ENCODE results near the gene AVPR2. TPM values are rescaled to one million over a fixed set of nuclear protein-coding genes. Genes with fewer than 3 reads are reported as not detected.
A peak's percentile ranks its signal among the peaks of the same experiment; 100 is the strongest.

AVPR2 gene
- total and polyA plus RNA-seq, 2 donors: 0.53 to 7.7 TPM

DNA sequence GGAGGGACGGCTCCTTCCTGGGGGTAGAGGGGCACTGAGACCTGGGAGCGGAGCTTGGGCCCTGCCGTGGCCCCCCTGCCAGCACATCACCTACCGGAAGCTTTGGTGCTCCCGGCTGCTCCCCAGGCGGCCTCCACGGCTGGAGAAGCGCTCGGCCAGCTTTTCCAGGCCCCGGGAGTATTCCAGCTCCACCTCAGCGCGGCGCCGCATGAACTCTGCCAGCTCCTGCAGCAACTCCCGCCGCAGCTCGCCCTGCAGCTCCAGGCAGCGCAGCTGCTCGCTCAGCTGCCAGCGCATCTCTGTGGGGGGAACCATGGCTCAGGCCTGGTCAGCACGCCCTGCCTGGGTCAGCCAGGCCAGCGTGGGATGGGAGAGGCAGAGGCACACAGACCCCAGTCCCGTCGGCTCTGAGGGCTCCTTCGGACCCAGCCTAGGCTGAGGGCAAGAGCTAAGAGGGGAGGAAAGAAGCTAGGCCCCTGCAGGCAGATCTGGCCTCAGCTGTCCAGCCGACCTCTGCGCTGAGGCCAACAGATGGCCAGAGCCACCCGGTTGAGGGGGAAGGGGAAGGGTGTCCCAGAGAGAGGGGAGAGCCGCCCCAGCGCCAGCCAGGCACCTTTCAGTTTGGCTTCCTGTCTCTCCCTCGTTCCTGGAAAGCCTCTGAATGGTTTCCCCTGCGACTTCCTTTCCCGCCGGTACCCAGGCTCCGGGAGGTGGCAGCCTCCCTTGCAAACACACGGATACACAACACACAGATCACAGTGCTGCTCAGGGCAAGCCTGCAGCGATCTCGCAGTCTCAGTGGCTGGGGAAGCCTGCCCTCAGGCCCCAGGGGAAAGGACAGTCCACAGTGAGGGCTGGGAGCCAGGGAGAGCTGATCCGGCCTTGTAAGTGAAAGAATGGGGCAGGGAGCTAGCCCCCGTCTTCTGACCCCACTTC, 17.3 kb downstream of the AVPR2 start:
- no peak for DNase-seq (ENCODE audit: extremely low spot score)
- WGBS: 45% methylated on average over 40 of the region's 40 CpGs
- Histone ChIP-seq H3K4me1 (ENCODE audit: insufficient read depth) (no peaks in the 10 kb centered on the region), H3K4me3 (ENCODE audit: low read depth, low read length) (no peak overlapping the region), H3K36me3 (ENCODE audit: insufficient read depth) (no peaks in the 10 kb centered on the region), H3K27ac (ENCODE audit: low read depth) (no peak overlapping the region)

DNA sequence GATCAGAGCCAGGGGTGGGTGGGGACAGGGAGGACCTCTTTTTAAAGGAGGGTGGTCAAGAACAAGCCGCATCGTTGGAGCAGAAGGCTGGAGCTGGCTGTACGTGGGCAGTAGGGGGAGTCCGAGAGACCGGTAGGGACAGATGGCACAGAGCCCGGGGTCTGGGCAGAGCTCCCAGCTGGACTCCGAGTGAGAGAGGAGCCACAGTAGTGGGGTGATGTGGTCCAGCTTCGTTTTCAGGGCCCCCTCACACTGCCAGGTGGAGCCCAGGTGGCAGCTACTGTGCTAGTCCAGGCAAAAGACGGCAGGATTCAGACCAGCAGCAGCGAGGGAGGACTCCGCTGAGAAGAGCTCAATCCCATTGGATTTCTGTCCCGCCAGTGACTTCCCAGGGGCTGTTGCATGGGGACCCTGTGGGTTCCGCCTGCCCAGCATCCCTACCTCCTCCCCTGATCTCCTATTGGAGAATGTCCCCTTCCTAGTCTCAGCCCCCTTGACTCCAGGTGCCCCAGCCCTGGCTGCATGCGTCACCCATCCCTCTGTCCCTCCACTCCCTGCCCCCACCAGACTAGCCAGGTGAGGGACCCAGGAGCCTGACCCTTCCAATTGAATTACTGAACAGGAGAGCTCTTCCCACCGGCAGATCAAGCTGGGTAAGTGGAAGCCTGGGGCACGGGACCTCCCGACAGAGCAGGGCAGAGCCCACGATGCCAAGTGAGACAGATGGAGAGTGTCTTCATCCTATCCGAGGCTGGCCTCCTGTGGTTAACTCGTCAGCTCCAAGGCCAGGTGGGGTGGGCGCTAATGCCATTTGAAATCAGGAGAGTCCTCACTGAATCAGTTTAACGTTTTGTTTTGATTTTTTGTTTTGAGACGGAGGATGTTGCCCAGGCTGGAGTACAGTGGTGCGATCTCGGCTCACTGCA, 18.7 kb downstream of the AVPR2 start:
- no peak for DNase-seq (ENCODE audit: extremely low spot score)
- Histone ChIP-seq H3K4me3 (ENCODE audit: low read depth, low read length) (no peak overlapping the region), H3K27ac (ENCODE audit: low read depth) (no peak overlapping the region), H3K4me1 (ENCODE audit: insufficient read depth) (no peaks in the 10 kb centered on the region), H3K36me3 (ENCODE audit: insufficient read depth) (no peaks in the 10 kb centered on the region)
- 50% methylated on average over 25 of the region's 25 CpGs for whole genome bisulfite sequencing

- 24% methylated on average over 14 of the region's 14 CpGs for WGBS
- H3K4me1 ChIP-seq (ENCODE audit: insufficient read depth): no peaks in the 10 kb centered on the region
These were observed 19.8 kb downstream of the AVPR2 start for GRCh38 chrX:153924149-153924861.

DNA sequence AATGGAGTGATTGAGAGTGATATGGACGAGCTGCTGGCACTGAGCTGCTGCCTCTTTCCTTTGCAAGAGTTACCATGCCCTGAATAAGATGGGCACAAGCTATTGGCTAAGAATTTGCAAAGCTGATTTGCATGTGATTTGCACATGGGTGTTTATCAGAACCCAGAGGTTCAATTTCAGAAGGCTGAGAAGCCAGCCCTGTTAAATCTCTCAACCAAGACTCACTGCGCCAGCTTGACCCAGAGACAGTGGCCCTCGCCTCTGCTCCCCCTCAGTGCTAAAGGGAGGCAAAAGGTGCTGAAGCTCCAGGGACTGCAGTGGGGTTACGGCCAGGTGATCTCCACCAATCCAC, 20.9 kb downstream of the AVPR2 start:
- 84% methylated on average over 4 of the region's 4 CpGs for WGBS
- DNase-seq (ENCODE audit: extremely low spot score): no peak
- H3K36me3 ChIP-seq (ENCODE audit: insufficient read depth): no peaks in the 10 kb centered on the region
- no peaks in the 10 kb centered on the region for H3K4me1 ChIP-seq (ENCODE audit: insufficient read depth)
- peak overlapping the region; percentile 31 for H3K4me3 ChIP-seq (ENCODE audit: low read depth, low read length)
- H3K27ac ChIP-seq (ENCODE audit: low read depth): no peak overlapping the region

More at GRCh38 chrX:153924149-153924861, 19.8 kb downstream of the AVPR2 start:
- no peaks in the 10 kb centered on the region for H3K36me3 ChIP-seq (ENCODE audit: insufficient read depth)
- no peak for DNase-seq (ENCODE audit: extremely low spot score)
- H3K4me3 ChIP-seq (ENCODE audit: low read depth, low read length): no peak overlapping the region
- H3K27ac ChIP-seq (ENCODE audit: low read depth): no peak overlapping the region

DNA sequence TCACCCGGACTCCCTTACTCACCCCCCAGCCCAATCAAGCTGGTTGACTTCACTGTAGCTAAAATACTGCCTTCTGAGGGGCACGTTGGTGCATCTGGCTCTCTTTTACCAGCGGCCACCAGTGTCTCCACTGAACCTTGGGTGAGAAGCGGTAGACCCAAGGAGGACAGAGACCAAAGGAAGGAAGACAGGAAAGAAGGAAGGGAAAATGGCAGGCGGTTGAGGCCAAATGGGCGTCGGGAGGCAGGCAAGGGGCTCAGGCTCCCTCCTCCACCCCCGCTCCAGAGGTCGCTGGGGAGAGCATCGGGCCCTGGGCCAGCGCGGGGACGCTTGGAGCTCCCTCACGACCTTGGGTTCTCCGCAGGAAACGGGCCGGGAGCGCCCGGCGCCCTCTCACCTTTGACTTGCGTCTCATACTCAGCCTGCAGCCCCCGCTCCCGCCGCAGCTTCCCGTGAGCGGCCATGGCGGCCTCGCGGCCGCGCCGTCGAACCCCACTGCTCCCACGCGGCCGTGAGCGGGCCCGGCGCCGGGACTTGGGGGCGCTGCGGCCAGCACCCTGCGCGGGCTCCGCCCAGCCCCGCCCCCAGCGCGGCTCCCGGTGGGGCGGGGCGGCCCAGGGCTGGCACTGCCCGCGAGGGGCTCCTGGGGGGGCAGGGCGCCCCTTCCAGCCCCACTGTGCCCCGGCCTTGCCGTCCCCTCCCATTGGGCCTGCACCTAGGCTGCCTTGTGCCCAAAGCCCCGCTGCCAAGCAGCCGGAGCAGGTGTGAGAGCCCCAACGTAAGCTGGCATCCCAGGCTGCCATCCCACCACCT, 21.5 kb downstream of the AVPR2 start, which contains the start of gene ARHGAP4:
TSS of gene ARHGAP4 (minus strand) at position 526 of the 813 bp plus-strand sequence. CDS start at position 464, 62 bp downstream.
- Histone ChIP-seq H3K4me1 (ENCODE audit: insufficient read depth) (no peaks in the 10 kb centered on the region), H3K4me3 (ENCODE audit: low read depth, low read length) (peak within 1 kb of the TSS; percentile 31), H3K27ac (ENCODE audit: low read depth) (peak within 1 kb of the TSS; percentile 48), H3K36me3 (ENCODE audit: insufficient read depth) (no peaks in the 10 kb centered on the region)
- DNase-seq (ENCODE audit: extremely low spot score): no peak
- 15% methylated on average over 59 of the region's 59 CpGs for WGBS

DNA sequence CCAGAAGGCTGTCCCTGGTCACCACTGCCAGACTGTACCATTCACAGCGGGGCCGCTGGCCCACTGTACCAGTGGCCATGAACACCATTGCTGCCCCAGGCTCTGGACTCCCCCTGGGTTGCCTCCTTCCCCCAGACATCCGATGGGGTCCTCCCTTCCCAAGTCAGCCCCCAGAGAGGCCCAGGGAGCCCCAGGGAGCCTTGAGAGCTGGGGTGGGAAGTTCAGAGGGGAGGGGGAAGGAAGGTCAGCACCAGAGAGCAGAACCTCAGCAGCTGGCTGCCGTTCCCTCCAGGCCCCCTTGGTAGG, 22.0 kb downstream of the AVPR2 start:
- Histone ChIP-seq H3K4me1 (ENCODE audit: insufficient read depth) (no peaks in the 10 kb centered on the region), H3K36me3 (ENCODE audit: insufficient read depth) (no peaks in the 10 kb centered on the region), H3K27ac (ENCODE audit: low read depth) (peak overlapping the region; percentile 48), H3K4me3 (ENCODE audit: low read depth, low read length) (no peak overlapping the region)
- DNase-seq (ENCODE audit: extremely low spot score): no peak
- WGBS: 24% methylated on average over 4 of the region's 4 CpGs

- H3K4me3 ChIP-seq (ENCODE audit: low read depth, low read length): peak overlapping the region; percentile 53
- H3K27ac ChIP-seq (ENCODE audit: low read depth): peak overlapping the region; percentile 92
- no peaks in the 10 kb centered on the region for H3K36me3 ChIP-seq (ENCODE audit: insufficient read depth)
- H3K4me1 ChIP-seq (ENCODE audit: insufficient read depth): no peaks in the 10 kb centered on the region
- DNase-seq (ENCODE audit: extremely low spot score): no peak
- WGBS: 12% methylated on average over 31 of the region's 31 CpGs
These were observed 22.6 kb downstream of the AVPR2 start for GRCh38 chrX:153926858-153927671.

GRCh38 chrX:153927672-153927921, 23.1 kb downstream of the AVPR2 start:
- Histone ChIP-seq H3K36me3 (ENCODE audit: insufficient read depth) (no peaks in the 10 kb centered on the region), H3K4me1 (ENCODE audit: insufficient read depth) (no peaks in the 10 kb centered on the region), H3K4me3 (ENCODE audit: low read depth, low read length) (peak overlapping the region; percentile 53), H3K27ac (ENCODE audit: low read depth) (peak overlapping the region; percentile 92)
- WGBS: 0% methylated on average over 8 of the region's 8 CpGs
- no peak for DNase-seq (ENCODE audit: extremely low spot score)

GRCh38 chrX:153927922-153928760, 23.7 kb downstream of the AVPR2 start:
- WGBS: under 1% methylated on average over 75 of the region's 76 CpGs
- Histone ChIP-seq H3K36me3 (ENCODE audit: insufficient read depth) (no peaks in the 10 kb centered on the region), H3K4me1 (ENCODE audit: insufficient read depth) (no peaks in the 10 kb centered on the region), H3K27ac (ENCODE audit: low read depth) (peak overlapping the region; percentile 92), H3K4me3 (ENCODE audit: low read depth, low read length) (peak overlapping the region; percentile 53)
- peak; percentile 84 for DNase-seq (ENCODE audit: extremely low spot score)

GRCh38 chrX:153928846-153929245, 24.4 kb downstream of the AVPR2 start:
- DNase-seq (ENCODE audit: extremely low spot score): no peak
- Histone ChIP-seq H3K4me1 (ENCODE audit: insufficient read depth) (no peaks in the 10 kb centered on the region), H3K36me3 (ENCODE audit: insufficient read depth) (no peaks in the 10 kb centered on the region), H3K4me3 (ENCODE audit: low read depth, low read length) (no peak overlapping the region), H3K27ac (ENCODE audit: low read depth) (no peak overlapping the region)
- WGBS: 42% methylated on average over 9 of the region's 9 CpGs

DNA sequence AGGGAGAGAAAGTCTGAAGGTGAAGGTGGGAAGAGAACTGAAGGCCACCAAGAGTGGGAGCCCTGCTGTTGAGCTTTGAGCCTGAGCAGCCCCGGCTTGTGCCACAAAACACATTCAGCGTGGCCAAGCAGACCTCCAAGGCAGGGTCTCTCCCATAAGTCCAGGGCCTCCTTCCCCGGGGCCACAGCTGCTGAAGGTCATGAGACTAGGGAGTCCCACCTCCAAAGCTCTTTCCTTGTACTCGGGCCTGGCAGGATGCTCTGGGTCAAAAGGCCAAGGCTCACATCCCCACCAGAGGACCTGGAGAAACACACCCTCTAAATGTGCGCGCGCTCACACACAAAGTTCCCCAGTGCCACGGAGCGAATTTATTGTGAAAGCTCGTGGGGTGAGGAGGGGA, 25.1 kb downstream of the AVPR2 start:
- DNase-seq (ENCODE audit: extremely low spot score): no peak
- Histone ChIP-seq H3K27ac (ENCODE audit: low read depth) (no peak overlapping the region), H3K4me3 (ENCODE audit: low read depth, low read length) (no peak overlapping the region), H3K4me1 (ENCODE audit: insufficient read depth) (no peaks in the 10 kb centered on the region), H3K36me3 (ENCODE audit: insufficient read depth) (no peaks in the 10 kb centered on the region)
- WGBS: 83% methylated on average over 10 of the region's 10 CpGs
